ENCODE results near the gene C1QTNF6. TPM values are rescaled to one million over a fixed set of nuclear protein-coding genes. Genes with fewer than 3 reads are reported as not detected.

The C1QTNF6 gene
- total RNA-seq, 1 experiment from 2014 or later: 15.2 TPM

- H3K27ac ChIP-seq (ENCODE audit: low read depth, low read length): no peak overlapping the region; the same call in 1 of the 2 replicates
- no peaks in the 10 kb centered on the region for H3K27me3 ChIP-seq (ENCODE audit: insufficient read depth, low read length)
- H3K9me2 ChIP-seq (ENCODE audit: insufficient read depth): no peaks in the 10 kb centered on the region
- ChIA-PET POLR2A (no interaction called here), RAD21 (ENCODE audit: low non-redundant PET in 1 of 2, low total read pairs in 2 of 2, uncharacterized antibody in 2 of 2, unreplicated experiment in 2 of 2) (no interaction called here), CTCF (no interaction called here)
- H3K4me3 ChIP-seq (replicated peaks in 1 of 2; ENCODE audit: low read depth in 1 of 2, low read length in 2 of 2): no peak overlapping the region
- no peak for DNase-seq (ENCODE audit: low read depth, low spot score)
- no peaks in the 10 kb centered on the region for H3K79me2 ChIP-seq (ENCODE audit: insufficient read depth, low read length)
- no peak overlapping the region for H3K4me2 ChIP-seq (ENCODE audit: low read length)
- no peak overlapping the region for H2AFZ ChIP-seq (ENCODE audit: low read depth, low read length, poor library complexity, severe bottlenecking)
- TF ChIP-seq CEBPB (IDR thresholded peaks at IDR 0.05; ENCODE audit: low read depth) (no peak), JUND (IDR thresholded peaks at IDR 0.05) (no peak), YY1 (IDR thresholded peaks at IDR 0.05; ENCODE audit: extremely low read depth, insufficient replicate concordance, low read depth, low read length) (no peak), SP1 (IDR thresholded peaks at IDR 0.05; ENCODE audit: low read depth) (no peak), CBX3 (IDR thresholded peaks at IDR 0.05; ENCODE audit: low read depth) (no peak), POLR2A (IDR thresholded peaks at IDR 0.05; ENCODE audit: borderline replicate concordance, extremely low read depth, insufficient read depth, insufficient read length) (no peak), FOSL1 (IDR thresholded peaks at IDR 0.05; ENCODE audit: low read depth) (no peak), CTCF (IDR thresholded peaks at IDR 0.05 in 2 of 3, conservative IDR thresholded peaks at IDR 0.05 in 1 of 3; ENCODE audit: borderline replicate concordance in 1 of 3, insufficient read depth in 1 of 3, low read depth in 2 of 3, low read length in 2 of 3) (no peak), ZNF274 (IDR thresholded peaks at IDR 0.05; ENCODE audit: low read depth, low read length) (no peak)
- H3K9ac ChIP-seq (ENCODE audit: low read length): no peak overlapping the region
- intact Hi-C loops (cut with micrococcal nuclease): no loop called here
- BruUV-seq (replicated peaks): no TSS peak
- H3K9me3 ChIP-seq (ENCODE audit: control insufficient read depth in 1 of 2, insufficient read depth in 1 of 2, low read depth in 1 of 2, low read length in 2 of 2): no peaks in the 10 kb centered on the region
- H3K36me3 ChIP-seq (ENCODE audit: control insufficient read depth in 1 of 2, insufficient read depth in 2 of 2, low read length in 2 of 2): no peaks in the 10 kb centered on the region
- no peak for ATAC-seq
- no peaks in the 10 kb centered on the region for H4K20me1 ChIP-seq (ENCODE audit: insufficient read depth)
- no peaks in the 10 kb centered on the region for H3K4me1 ChIP-seq (ENCODE audit: control insufficient read depth in 1 of 2, insufficient read depth in 2 of 2, low read length in 2 of 2)
Measured at GRCh38 chr22:37206841-37207821, 19.1 kb upstream of the C1QTNF6 start.

All from HCT116 (cell line).